Transverse colon (tissue), 4 donors: ENCODE data around the gene RAD51C. TPM values are rescaled to one million over a fixed set of nuclear protein-coding genes. Genes with fewer than 3 reads are reported as not detected.
"Not testable (repeated sequence)": the region's sequence is repeated elsewhere in the genome, so short reads cannot be mapped to it uniquely, and the experiment has no call there.

Source experiments
- DNase-seq: peaks from one replicate; pipeline ENCODE4 v3.0.0-alpha.2; 2019
- H3K27ac ChIP-seq, 4 donors: fragments of 200-600 bp; sonication (generic); 2 replicates each; pipeline ENCODE4 v1.5.1; 2016 to 2018; ENCODE audit warnings: inconsistent platforms in 4 of 4
- H3K27me3 ChIP-seq: fragments of 200-600 bp; sonication (generic); 2 replicates; pipeline ENCODE4 v1.5.1; 2017; ENCODE audit warnings: inconsistent platforms
- H3K36me3 ChIP-seq, 4 donors: fragments of 200-600 bp; sonication (generic); 2 replicates each; pipeline ENCODE4 v1.5.1; 2017 to 2019; ENCODE audit warnings: inconsistent platforms in 4 of 4
- H3K4me1 ChIP-seq, 4 donors: fragments of 200-600 bp; sonication (generic); 2 replicates each; pipeline ENCODE4 v1.5.1; 2017 to 2020; ENCODE audit warnings: inconsistent platforms in 4 of 4
- H3K4me3 ChIP-seq, 4 donors: fragments of 200-600 bp; sonication (generic); 1 replicate in 1 of 4; 2 replicates in 3 of 4; pipeline versions ENCODE4 v1.5.1 to v1.6.1; 2017 to 2019; ENCODE audit warnings: inconsistent platforms in 4 of 4
- H3K9me3 ChIP-seq, 2 donors: fragments of 200-600 bp; sonication (generic); 2 replicates each; pipeline ENCODE4 v1.5.1; 2017 to 2019; ENCODE audit warnings: inconsistent platforms in 2 of 2
- EP300 ChIP-seq: sonication (generic); formaldehyde crosslinking; IDR thresholded peaks from one replicate; pipeline ENCODE4 v1.6.1; 2017; ENCODE audit warnings: antibody characterized with exemption, low read depth
- POLR2A ChIP-seq: fragments of 450-650 bp; IDR thresholded peaks from one replicate; pipeline ENCODE4 v1.6.1; 2016; ENCODE audit warnings: antibody characterized with exemption, mild to moderate bottlenecking, moderate library complexity
- POLR2AphosphoS5 ChIP-seq, 3 donors: sonication (generic); formaldehyde crosslinking; IDR thresholded peaks; one replicate each; pipeline ENCODE4 v1.6.1; 2016; ENCODE audit warnings: antibody characterized with exemption in 3 of 3
- WGBS, 2 donors: methylation state at CpG; one replicate each; pipeline ENCODE4 v1.1.5; 2018; ENCODE audit warnings: low coverage in 1 of 2; 5-methylcytosine and 5-hydroxymethylcytosine counted together
- in situ Hi-C, 4 donors: fragments of 200-750 bp; cut with MboI; loops; one replicate each; pipeline versions ENCODE4 v1.15.0 to v1.15.1; 2017; ENCODE audit warnings: low sequenced_read_pairs in 3 of 4, low pct_ligation_motif_present in 1 of 4, low pct_unique_long_range_greater_than_20kb in 1 of 4
- intact Hi-C: fragments of 100-400 bp; cut with DNase I; formaldehyde crosslinking; loops from one replicate; pipeline ENCODE4 v1.15.1; 2023; ENCODE audit warnings: low total_unique reads
- total RNA-seq, 4 donors: library from RNA; depleted of rRNA; stranded (reverse); fragments of >200 nt; gene quantifications; one replicate each; pipeline ENCODE4 v1.1.0, GENCODE V29; 2016
- TF ChIP-seq, protein P1 (sequence below), 5 experiments: fragments of 200-600 bp in 3 of 5; fragments of 450-650 bp in 2 of 5; sonication (generic) in 3 of 5; IDR thresholded peaks; 1 replicate in 2 of 5; 2 replicates in 3 of 5; pipeline ENCODE4 v1.5.1; 2016 to 2017; ENCODE audit warnings: antibody characterized with exemption in 5 of 5, inconsistent platforms in 3 of 5, mild to moderate bottlenecking in 2 of 5, moderate library complexity in 1 of 5

The RAD51C gene
- total RNA-seq, 4 donors from 2014 or later, result 4.9 to 37.0 (median 9.2) TPM

DNA sequence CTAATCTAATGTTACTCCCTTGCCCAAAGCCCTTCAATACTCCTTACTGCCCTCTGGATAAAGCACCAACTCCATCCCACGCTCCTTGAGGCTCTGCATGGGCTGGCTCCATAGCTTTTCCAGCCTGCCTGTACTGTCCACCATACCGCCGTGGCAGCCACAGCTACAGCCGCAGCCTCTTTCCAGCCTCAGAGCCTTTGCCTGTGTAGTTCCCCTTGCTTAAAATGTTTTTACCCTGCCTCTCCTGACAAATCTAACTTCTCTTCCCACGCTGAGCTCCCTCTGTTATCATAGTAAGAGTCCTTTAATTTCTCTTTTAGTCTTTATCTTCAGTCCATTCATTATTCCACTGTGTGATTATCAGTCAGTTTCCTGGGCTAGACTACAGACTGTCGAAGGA is 22.5 kb upstream of the RAD51C start:
- no peak for TF ChIP-seq EP300
- TF ChIP-seq, protein P1, sequence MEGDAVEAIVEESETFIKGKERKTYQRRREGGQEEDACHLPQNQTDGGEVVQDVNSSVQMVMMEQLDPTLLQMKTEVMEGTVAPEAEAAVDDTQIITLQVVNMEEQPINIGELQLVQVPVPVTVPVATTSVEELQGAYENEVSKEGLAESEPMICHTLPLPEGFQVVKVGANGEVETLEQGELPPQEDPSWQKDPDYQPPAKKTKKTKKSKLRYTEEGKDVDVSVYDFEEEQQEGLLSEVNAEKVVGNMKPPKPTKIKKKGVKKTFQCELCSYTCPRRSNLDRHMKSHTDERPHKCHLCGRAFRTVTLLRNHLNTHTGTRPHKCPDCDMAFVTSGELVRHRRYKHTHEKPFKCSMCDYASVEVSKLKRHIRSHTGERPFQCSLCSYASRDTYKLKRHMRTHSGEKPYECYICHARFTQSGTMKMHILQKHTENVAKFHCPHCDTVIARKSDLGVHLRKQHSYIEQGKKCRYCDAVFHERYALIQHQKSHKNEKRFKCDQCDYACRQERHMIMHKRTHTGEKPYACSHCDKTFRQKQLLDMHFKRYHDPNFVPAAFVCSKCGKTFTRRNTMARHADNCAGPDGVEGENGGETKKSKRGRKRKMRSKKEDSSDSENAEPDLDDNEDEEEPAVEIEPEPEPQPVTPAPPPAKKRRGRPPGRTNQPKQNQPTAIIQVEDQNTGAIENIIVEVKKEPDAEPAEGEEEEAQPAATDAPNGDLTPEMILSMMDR (IDR thresholded peaks at IDR 0.05), result no peak
- TF ChIP-seq POLR2A, result no peak
- no peak for TF ChIP-seq POLR2AphosphoS5 (IDR thresholded peaks at IDR 0.05)
- no peak for DNase-seq
- Histone ChIP-seq H3K27me3 (peaks cover 5% of the 10 kb centered on the region), H3K9me3 (no peaks in the 10 kb centered on the region), H3K4me1 (no peaks in the 10 kb centered on the region), H3K4me3 (no peak overlapping the region), H3K36me3 (no peaks in the 10 kb centered on the region), H3K27ac (no peak overlapping the region)
- intact Hi-C loops (no loop called here), in situ Hi-C loops (no loop called here)
- WGBS, 2 donors, result 72 to 76% methylated on average over 6 of the region's 6 CpGs

DNA sequence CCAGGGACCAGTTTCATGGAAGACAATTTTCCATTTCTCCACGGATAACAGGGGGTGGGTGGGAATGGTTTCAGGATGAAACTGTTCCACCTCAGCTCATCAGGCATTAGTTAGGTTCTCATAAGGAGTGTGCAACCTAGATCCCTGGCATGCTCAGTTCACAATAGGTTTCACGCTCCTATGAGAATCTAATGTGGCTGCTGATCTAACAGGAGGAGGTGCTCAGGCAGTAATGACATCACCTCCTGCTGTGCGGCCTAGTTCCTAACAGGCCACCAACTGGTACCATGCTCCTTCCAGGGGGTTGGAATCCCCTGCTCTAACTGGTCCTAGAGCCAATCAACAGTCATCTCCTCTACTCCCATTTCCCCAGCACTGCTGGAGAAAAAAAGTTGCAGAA is 20.4 kb upstream of the RAD51C start:
- TF ChIP-seq POLR2AphosphoS5 (IDR thresholded peaks at IDR 0.05), result no peak
- TF ChIP-seq POLR2A, result no peak
- TF ChIP-seq, protein P1 (IDR thresholded peaks at IDR 0.05), result no peak
- Histone ChIP-seq H3K4me3 (no peak overlapping the region), H3K27ac (no peak overlapping the region), H3K4me1 (no peaks in the 10 kb centered on the region), H3K9me3 (no peaks in the 10 kb centered on the region), H3K27me3 (peaks cover 5% of the 10 kb centered on the region), H3K36me3 (no peaks in the 10 kb centered on the region)
- intact Hi-C loops, result no loop called here
- 80 to 86% methylated on average over 1 to 3 of the region's 3 CpGs for WGBS, 2 donors
- DNase-seq, result no peak
- in situ Hi-C loops, result no loop called here

DNA sequence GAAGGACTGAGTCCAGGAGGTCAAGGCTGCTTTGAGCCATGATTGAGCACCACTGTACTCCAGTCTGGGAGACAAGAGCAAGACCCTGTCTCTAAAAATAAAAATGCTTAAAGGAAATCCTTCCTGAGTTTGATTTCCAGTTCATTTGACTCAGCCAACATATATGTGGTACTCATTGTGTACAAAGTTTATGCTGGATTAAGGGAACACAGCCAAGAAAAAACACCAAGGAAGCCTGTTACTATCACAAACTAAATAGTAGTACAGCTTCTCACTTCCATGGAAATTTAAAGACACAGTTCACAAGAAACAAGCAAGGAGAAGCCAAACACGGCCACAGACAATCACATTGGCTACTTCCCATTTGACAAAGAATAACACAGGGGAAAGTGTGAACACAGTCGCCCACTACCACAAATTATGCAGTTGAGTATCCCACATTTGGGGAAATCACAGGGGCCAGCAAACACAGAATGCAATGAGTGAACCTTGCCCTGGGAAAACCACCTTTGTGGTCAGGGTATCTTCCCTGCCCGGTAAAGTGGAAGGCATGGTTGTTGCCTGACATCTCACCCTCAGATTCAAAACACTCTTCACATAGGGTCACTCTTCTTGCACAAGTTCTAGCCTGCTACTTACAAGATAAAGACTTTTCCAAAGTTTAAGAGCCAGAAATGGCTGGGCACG is 15.1 kb upstream of the RAD51C start:
- H3K4me3 ChIP-seq, result no peak overlapping the region
- no peaks in the 10 kb centered on the region for H3K4me1 ChIP-seq
- in situ Hi-C loops, result no loop called here
- no peak for TF ChIP-seq POLR2AphosphoS5 (IDR thresholded peaks at IDR 0.05)
- TF ChIP-seq, protein P1 (IDR thresholded peaks at IDR 0.05), result no peak
- no peak for TF ChIP-seq POLR2A
- TF ChIP-seq EP300, result no peak
- H3K9me3 ChIP-seq, result no peaks in the 10 kb centered on the region
- peaks cover 6% of the 10 kb centered on the region for H3K27me3 ChIP-seq
- DNase-seq, result no peak
- H3K36me3 ChIP-seq, result no peaks in the 10 kb centered on the region
- 59 to 74% methylated on average over 2 to 4 of the region's 4 CpGs for WGBS, 2 donors
- intact Hi-C loops, result no loop called here
- no peak overlapping the region for H3K27ac ChIP-seq

DNA sequence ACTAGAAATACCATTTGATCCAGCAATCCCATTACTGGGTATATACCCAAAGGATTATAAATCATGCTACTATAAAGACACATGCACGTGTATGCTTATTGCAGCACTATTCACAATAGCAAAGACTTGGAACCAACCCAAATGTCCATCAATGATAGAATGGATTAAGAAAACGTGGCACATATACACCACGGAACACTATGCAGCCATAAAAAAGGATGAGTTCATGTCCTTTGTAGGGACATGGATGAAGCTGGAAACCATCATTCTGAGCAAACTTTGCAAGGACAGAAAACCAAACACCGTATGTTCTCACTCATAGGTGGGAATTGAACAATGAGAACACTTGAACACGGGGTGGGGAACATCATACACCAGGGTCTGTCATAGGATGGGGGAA is 14.1 kb upstream of the RAD51C start:
- H3K27me3 ChIP-seq, H3K27ac ChIP-seq, H3K4me3 ChIP-seq, H3K36me3 ChIP-seq, H3K9me3 ChIP-seq, DNase-seq, H3K4me1 ChIP-seq, intact Hi-C loops, in situ Hi-C loops: not testable (repeated sequence)
- WGBS, 2 donors, result 87 to 90% methylated on average over 3 to 5 of the region's 5 CpGs
